DOHH2 (cell line): ENCODE data around the gene FBXO24.

Experiments
- H3F3A ChIP-seq: fragments of 200-600 bp; sonication (generic), shearing (Covaris generic); 2 replicates; pipeline ENCODE4 v1.6.0; 2016; ENCODE audit warnings: antibody characterized with exemption, mild to moderate bottlenecking; ENCODE audit not compliant: control insufficient read depth, insufficient read depth
- H3K27ac ChIP-seq: fragments of 200-600 bp; sonication (generic); 2 replicates; pipeline ENCODE4 v1.5.1; 2014; ENCODE audit warnings: low read depth, mild to moderate bottlenecking, low read length, moderate library complexity
- H3K27me3 ChIP-seq: fragments of 200-600 bp; sonication (generic); 2 replicates; pipeline ENCODE4 v1.6.1; 2014; ENCODE audit warnings: mild to moderate bottlenecking, low read length, mixed read lengths; ENCODE audit not compliant: control insufficient read depth
- H3K36me3 ChIP-seq: fragments of 200-600 bp; sonication (generic); 2 replicates; pipeline ENCODE4 v1.6.1; 2014; ENCODE audit warnings: mild to moderate bottlenecking, low read length, moderate library complexity, mixed read lengths; ENCODE audit not compliant: control insufficient read depth
- H3K4me1 ChIP-seq: fragments of 200-600 bp; sonication (generic); 2 replicates; pipeline ENCODE4 v1.6.1; 2014; ENCODE audit warnings: mild to moderate bottlenecking, low read length, mixed read lengths; ENCODE audit not compliant: control insufficient read depth
- H3K4me2 ChIP-seq: fragments of 200-600 bp; sonication (generic); 2 replicates; pipeline ENCODE4 v1.6.0; 2014; ENCODE audit warnings: mild to moderate bottlenecking, low read length, moderate library complexity
- H3K4me3 ChIP-seq: fragments of 200-600 bp; sonication (generic); 2 replicates; pipeline ENCODE4 v1.5.1; 2014; ENCODE audit warnings: mild to moderate bottlenecking, low read length, mixed read lengths
- H3K79me2 ChIP-seq: fragments of 200-600 bp; sonication (generic); 2 replicates; pipeline ENCODE4 v1.6.1; 2014; ENCODE audit warnings: mild to moderate bottlenecking, low read length, mixed read lengths; ENCODE audit not compliant: control insufficient read depth
- H3K9me2 ChIP-seq: fragments of 200-600 bp; sonication (generic); replicated peaks from 2 replicates; pipeline ENCODE4 v1.6.1; 2014; ENCODE audit warnings: mild to moderate bottlenecking, low read length, mixed read lengths; ENCODE audit not compliant: control insufficient read depth
- H3K9me3 ChIP-seq: fragments of 200-600 bp; sonication (generic); 2 replicates; pipeline ENCODE4 v1.6.1; 2014; ENCODE audit warnings: antibody characterized with exemption, low read length, mixed read lengths; ENCODE audit not compliant: control insufficient read depth, insufficient read depth
- H4K20me1 ChIP-seq: fragments of 200-600 bp; sonication (generic); 2 replicates; pipeline ENCODE4 v1.6.0; 2014; ENCODE audit warnings: low read depth, mild to moderate bottlenecking, antibody characterized with exemption, low read length, moderate library complexity; ENCODE audit not compliant: control insufficient read depth, insufficient read depth
- EZH2phosphoT487 ChIP-seq: fragments of 200-600 bp; sonication (generic); IDR thresholded peaks from 2 replicates; pipeline ENCODE4 v1.6.1; 2017; ENCODE audit warnings: borderline replicate concordance, mild to moderate bottlenecking, antibody characterized with exemption, low read length, moderate library complexity, mixed read lengths
- TF ChIP-seq, protein P1 (sequence below): fragments of 200-600 bp; sonication (generic); IDR thresholded peaks from one replicate; pipeline ENCODE4 v1.5.1; 2014; ENCODE audit warnings: antibody characterized with exemption, mild to moderate bottlenecking, low read depth, low read length; ENCODE audit not compliant: poor library complexity, severe bottlenecking

FBXO24 gene

DNA sequence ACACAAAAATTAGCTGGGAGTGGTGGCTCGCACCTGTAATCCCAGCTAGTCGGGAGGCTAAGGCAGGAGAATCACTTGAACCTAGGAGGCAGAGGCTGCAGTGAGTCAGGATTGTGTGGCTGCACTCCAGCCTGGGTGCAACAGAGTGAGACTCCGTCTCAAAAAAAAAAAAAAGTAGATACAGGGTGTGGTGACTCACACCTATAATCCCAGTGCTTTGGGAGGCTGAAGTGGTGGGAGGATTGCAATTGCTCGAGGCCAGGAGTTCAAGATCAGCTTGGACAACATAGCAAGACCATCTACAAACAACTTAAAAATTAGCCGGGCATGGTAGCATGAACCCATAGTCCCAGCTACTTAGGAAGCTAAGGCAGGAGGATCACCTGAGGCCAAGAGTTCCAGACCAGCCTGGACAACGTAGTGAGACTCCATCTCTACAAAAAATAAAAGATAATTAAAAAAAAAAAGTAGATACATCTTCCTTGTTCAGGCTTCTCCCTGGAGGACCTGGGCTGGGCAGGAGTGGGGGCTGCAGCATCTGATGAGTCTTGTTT lies 28.3 kb downstream of the FBXO24 start:
- H3K4me1 ChIP-seq: peaks cover 11% of the 10 kb centered on the region
- H3K27ac ChIP-seq: no peak overlapping the region
- no peaks in the 10 kb centered on the region for H3K9me3 ChIP-seq
- H3K4me3 ChIP-seq: no peak overlapping the region
- peaks cover 28% of the 10 kb centered on the region for H3K27me3 ChIP-seq
- H3F3A ChIP-seq: peaks cover 6% of the 10 kb centered on the region
- H3K36me3 ChIP-seq: no peaks in the 10 kb centered on the region
- H4K20me1 ChIP-seq: no peaks in the 10 kb centered on the region
- no peaks in the 10 kb centered on the region for H3K9me2 ChIP-seq
- no peak for TF ChIP-seq EZH2phosphoT487
- TF ChIP-seq, protein P1, sequence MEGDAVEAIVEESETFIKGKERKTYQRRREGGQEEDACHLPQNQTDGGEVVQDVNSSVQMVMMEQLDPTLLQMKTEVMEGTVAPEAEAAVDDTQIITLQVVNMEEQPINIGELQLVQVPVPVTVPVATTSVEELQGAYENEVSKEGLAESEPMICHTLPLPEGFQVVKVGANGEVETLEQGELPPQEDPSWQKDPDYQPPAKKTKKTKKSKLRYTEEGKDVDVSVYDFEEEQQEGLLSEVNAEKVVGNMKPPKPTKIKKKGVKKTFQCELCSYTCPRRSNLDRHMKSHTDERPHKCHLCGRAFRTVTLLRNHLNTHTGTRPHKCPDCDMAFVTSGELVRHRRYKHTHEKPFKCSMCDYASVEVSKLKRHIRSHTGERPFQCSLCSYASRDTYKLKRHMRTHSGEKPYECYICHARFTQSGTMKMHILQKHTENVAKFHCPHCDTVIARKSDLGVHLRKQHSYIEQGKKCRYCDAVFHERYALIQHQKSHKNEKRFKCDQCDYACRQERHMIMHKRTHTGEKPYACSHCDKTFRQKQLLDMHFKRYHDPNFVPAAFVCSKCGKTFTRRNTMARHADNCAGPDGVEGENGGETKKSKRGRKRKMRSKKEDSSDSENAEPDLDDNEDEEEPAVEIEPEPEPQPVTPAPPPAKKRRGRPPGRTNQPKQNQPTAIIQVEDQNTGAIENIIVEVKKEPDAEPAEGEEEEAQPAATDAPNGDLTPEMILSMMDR: no peak
- no peaks in the 10 kb centered on the region for H3K79me2 ChIP-seq
- no peak overlapping the region for H3K4me2 ChIP-seq

DNA sequence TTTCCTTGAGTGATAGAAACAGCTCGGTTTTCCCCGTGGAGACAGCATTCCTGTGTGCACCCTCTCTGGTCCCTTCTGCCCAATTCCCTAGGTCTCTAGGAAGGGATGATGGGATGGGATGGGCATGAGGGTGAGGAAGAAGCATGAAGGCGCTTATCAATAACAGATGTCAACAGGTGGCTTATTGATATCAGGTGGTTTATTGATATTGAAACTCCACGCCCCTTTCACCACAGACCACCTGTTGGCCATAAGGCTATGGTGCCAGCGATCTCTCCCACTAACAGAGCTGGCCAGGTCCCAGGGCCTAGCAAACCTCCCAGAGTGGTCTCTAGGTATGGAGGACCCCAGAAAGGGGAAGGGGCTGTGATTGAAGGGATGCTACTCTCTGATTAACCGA lies 34.1 kb downstream of the FBXO24 start:
- no peaks in the 10 kb centered on the region for H3K4me1 ChIP-seq
- no peaks in the 10 kb centered on the region for H3K36me3 ChIP-seq
- H3F3A ChIP-seq: peaks cover 4% of the 10 kb centered on the region; the same call in 1 of the 2 replicates
- no peak overlapping the region for H3K4me2 ChIP-seq
- H4K20me1 ChIP-seq: no peaks in the 10 kb centered on the region
- H3K4me3 ChIP-seq: no peak overlapping the region
- no peaks in the 10 kb centered on the region for H3K79me2 ChIP-seq
- H3K27me3 ChIP-seq: peaks cover 22% of the 10 kb centered on the region
- TF ChIP-seq, protein P1: no peak
- no peak for TF ChIP-seq EZH2phosphoT487
- no peak overlapping the region for H3K27ac ChIP-seq
- H3K9me2 ChIP-seq: no peaks in the 10 kb centered on the region
- H3K9me3 ChIP-seq: no peaks in the 10 kb centered on the region

DNA sequence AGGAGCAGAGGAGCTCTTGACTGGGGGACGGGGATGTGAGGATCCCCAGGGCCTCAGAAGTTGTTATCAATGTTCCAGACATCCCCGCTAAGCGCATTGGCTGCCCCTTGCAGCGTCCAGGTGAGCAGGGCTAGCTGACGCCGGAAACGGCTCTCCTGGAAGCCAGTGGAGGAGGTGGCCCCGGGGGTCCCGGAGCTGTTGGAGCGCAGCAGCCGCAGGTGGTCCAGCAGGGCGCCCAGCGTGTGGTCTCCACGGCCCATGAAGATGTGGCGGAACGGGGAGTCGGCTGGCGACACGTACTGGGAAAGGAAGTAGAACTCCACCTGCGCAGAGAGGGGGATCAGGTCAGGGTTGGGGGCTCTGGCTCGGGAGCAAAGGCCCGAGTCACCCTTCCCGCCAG lies 34.7 kb downstream of the FBXO24 start:
- Histone ChIP-seq H3K79me2 (no peaks in the 10 kb centered on the region), H3K27ac (no peak overlapping the region), H3K9me3 (no peaks in the 10 kb centered on the region), H3K9me2 (no peaks in the 10 kb centered on the region), H3F3A (peaks cover 4% of the 10 kb centered on the region; the same call in 1 of the 2 replicates), H4K20me1 (no peaks in the 10 kb centered on the region), H3K4me1 (no peaks in the 10 kb centered on the region), H3K4me2 (no peak overlapping the region), H3K4me3 (no peak overlapping the region), H3K27me3 (peaks cover 22% of the 10 kb centered on the region), H3K36me3 (no peaks in the 10 kb centered on the region)
- TF ChIP-seq, protein P1: no peak
- no peak for TF ChIP-seq EZH2phosphoT487
